HG03139 (cell line): ENCODE measurements around the gene S100PBP.
"Not testable (repeated sequence)": the region's sequence is repeated elsewhere in the genome, so short reads cannot be mapped to it uniquely, and the experiment has no call there.

Experiments used
- ATAC-seq: cut with Tn5 transposase; IDR thresholded peaks from one replicate; pipeline ENCODE4 v1.9.1; 2021; ENCODE audit not compliant: unreplicated experiment

The S100PBP gene

GRCh38 chr1:32784817-32785216 lies 32.6 kb upstream of the S100PBP start:
- no peak for ATAC-seq

GRCh38 chr1:32786856-32787255 lies 30.6 kb upstream of the S100PBP start:
- ATAC-seq, result no peak

GRCh38 chr1:32789356-32789755 lies 28.1 kb upstream of the S100PBP start:
- ATAC-seq, result not testable (repeated sequence)

- no peak for ATAC-seq
Measured at GRCh38 chr1:32791881-32792280, 25.6 kb upstream of the S100PBP start.

- not testable (repeated sequence) for ATAC-seq
Measured at GRCh38 chr1:32795763-32796162, 21.7 kb upstream of the S100PBP start.

GRCh38 chr1:32797456-32797855 lies 20.0 kb upstream of the S100PBP start:
- ATAC-seq, result no peak

GRCh38 chr1:32798191-32798590 lies 19.3 kb upstream of the S100PBP start:
- ATAC-seq, result no peak

GRCh38 chr1:32798679-32799416 lies 18.6 kb upstream of the S100PBP start:
- ATAC-seq, result no peak

GRCh38 chr1:32801096-32801715 lies 16.2 kb upstream of the S100PBP start:
- ATAC-seq, result no peak

- ATAC-seq, result not testable (repeated sequence)
Measured at GRCh38 chr1:32804460-32804859, 13.0 kb upstream of the S100PBP start.

GRCh38 chr1:32806290-32806689 lies 11.2 kb upstream of the S100PBP start:
- no peak for ATAC-seq

- no peak for ATAC-seq
Measured at GRCh38 chr1:32806910-32807523, 10.4 kb upstream of the S100PBP start.

GRCh38 chr1:32808580-32808979 lies 8.9 kb upstream of the S100PBP start:
- no peak for ATAC-seq

- no peak for ATAC-seq
Measured at GRCh38 chr1:32810358-32810757, 7.1 kb upstream of the S100PBP start.

- no peak for ATAC-seq
Measured at GRCh38 chr1:32811265-32811664, 6.2 kb upstream of the S100PBP start.

GRCh38 chr1:32811917-32812316 lies 5.5 kb upstream of the S100PBP start:
- no peak for ATAC-seq

- no peak for ATAC-seq
Measured at GRCh38 chr1:32813941-32814739, 3.3 kb upstream of the S100PBP start.

GRCh38 chr1:32816676-32817158 lies 736 bp upstream of the S100PBP start:
- ATAC-seq, result no peak

- no peak for ATAC-seq
Measured at GRCh38 chr1:32817815-32818786, 648 bp downstream of the S100PBP start.
